Measurements from ENCODE around the gene FAM240A.

The FAM240A gene

DNA sequence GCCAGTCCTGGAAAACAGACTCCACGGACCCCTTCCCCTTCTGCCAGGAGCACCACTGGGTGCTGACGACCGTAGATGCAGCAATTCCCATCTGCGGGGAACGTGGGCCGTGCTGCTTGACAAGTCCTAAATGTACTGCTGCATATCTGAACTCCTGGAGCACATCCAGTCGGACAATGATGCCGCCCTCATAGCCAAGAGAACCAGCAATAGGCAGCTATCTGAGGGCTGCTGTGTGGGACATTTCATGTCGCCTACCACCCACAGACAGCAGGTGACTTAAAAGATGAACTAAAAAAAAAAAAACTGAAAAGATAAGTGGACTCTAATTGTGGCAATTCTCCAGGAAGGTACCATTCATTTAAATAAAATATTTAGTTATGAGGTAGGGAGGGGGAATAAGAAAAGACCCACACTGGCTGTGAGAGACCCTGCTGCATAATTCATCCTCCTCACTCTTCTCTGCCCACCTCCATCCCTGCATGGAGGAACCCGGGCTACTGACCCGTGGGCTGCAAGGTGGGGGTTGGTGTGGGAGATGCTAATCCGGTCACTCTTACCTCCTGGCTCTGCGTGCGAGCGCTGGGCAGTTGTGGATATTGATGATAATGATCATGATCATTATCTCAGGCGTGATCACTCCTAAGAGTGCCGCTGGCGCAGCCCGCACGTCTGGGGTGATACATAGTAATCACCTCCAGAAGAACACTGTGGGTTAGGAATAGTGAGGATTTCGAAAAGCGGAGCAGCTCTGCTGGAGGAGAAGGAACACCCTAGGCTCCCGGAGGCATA lies 52.8 kb downstream of the FAM240A start:
- H3K4me3 ChIP-seq (ENCODE audit: low read depth, low read length) = no peak overlapping the region
- TF ChIP-seq, protein P1, sequence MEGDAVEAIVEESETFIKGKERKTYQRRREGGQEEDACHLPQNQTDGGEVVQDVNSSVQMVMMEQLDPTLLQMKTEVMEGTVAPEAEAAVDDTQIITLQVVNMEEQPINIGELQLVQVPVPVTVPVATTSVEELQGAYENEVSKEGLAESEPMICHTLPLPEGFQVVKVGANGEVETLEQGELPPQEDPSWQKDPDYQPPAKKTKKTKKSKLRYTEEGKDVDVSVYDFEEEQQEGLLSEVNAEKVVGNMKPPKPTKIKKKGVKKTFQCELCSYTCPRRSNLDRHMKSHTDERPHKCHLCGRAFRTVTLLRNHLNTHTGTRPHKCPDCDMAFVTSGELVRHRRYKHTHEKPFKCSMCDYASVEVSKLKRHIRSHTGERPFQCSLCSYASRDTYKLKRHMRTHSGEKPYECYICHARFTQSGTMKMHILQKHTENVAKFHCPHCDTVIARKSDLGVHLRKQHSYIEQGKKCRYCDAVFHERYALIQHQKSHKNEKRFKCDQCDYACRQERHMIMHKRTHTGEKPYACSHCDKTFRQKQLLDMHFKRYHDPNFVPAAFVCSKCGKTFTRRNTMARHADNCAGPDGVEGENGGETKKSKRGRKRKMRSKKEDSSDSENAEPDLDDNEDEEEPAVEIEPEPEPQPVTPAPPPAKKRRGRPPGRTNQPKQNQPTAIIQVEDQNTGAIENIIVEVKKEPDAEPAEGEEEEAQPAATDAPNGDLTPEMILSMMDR (IDR thresholded peaks at IDR 0.05; ENCODE audit: low read depth, low read length) = no peak

DNA sequence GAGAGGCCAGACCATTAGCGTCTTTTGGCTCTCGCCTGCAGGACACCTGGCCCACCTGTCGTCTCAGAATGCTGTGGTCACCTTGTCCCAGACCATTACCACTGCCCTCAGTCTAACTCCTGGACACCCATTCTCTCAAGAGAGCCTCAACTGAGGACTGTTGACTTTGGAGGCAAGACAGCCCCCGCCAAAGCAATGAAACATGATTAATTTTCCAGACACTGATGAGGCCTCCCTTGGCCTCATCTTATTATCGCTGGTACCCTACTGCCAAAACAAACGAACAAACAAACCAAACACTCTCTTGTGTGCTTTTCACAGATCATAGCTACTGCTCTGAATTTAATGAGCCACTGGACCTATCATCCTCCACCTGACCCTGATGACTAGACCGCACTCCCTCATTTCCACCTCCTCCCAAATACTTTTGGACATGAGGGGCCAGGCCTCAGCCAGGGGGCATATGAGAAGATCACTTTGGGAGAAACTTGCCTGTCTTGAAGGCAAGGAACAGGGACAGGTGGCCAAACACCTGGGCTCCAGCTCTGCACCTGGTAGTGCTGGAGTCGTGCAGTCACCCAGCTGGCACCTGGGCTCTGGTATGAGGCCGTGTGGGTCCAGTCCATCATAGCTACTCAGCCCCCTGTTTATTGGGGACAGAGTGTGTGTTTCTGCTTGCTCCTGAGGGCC lies 53.6 kb downstream of the FAM240A start:
- H3K4me3 ChIP-seq (ENCODE audit: low read depth, low read length) = no peak overlapping the region
- TF ChIP-seq, protein P1 (IDR thresholded peaks at IDR 0.05; ENCODE audit: low read depth, low read length) = no peak

DNA sequence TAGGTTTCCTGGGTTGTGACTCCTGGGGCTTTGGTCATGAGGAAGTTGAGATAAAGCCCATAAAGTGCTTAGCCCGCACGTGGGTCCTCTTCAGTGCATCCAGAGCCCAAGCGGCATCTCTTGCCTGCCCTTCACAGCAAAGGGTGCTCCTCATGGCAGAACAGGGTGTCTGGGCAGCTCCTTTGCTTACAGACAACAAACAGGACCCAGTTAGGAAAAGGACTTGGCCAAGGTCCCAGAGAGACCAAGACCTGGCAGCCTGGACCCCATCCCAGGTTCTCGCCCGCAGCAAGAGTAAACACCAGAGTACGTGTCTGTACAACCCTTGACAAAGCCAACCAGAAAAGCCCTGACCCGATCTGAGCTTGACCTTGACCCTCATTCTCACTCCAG lies 54.1 kb downstream of the FAM240A start:
- TF ChIP-seq, protein P1 (IDR thresholded peaks at IDR 0.05; ENCODE audit: low read depth, low read length) = no peak

DNA sequence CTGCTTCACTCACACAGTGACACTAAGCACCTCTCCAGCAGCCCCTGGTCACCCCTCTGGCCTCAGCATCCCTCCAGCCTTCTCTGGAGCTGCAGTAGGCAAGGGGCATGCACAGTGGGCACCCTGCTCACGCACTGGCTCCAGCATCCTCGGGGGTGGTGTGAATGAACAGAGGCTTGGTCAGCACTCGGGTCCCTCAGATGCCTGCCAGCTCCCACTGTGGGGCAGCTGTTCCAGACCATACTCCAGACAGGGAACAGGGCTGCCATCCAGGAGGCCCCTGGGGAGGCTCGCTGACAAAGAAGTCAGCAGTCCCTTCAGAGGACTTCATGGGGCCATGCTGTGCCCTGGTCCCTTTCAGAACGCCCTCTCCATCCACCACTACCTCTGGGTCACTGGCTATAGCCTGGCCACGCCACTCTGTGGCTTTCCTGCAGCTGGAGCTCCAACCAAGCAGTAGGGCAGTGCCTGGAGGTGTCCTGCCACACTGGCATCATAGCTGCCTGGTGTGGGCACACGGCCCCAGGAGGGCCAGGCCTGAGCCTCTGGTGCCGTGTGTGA lies 54.8 kb downstream of the FAM240A start:
- TF ChIP-seq, protein P1 (IDR thresholded peaks at IDR 0.05; ENCODE audit: low read depth, low read length) = no peak
- H3K4me3 ChIP-seq (ENCODE audit: low read depth, low read length) = no peak overlapping the region

More for the DNA sequence above, 54.1 kb downstream of the FAM240A start:
- no peak overlapping the region for H3K4me3 ChIP-seq (ENCODE audit: low read depth, low read length)

DNA sequence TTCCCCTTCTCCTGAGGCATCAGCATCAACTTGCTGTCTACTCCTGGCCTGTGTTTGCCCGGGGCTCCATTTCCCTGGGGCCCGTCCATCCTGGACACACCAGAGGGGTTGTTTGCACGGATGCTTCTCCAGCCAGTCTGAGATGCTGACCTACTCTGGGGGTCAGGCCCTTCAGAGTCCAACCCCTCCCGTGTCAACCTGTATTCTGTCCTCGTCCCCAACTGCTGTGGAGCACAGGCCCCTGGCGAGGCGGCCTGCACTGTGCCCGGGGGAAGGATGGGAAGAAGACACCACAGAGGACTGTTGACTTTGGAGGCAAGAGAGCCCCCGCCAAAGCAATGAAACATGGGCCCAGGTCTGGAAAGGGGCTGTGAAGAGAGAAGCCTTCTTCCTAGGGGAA lies 55.3 kb downstream of the FAM240A start:
- TF ChIP-seq, protein P1 (IDR thresholded peaks at IDR 0.05; ENCODE audit: low read depth, low read length) = no peak

DNA sequence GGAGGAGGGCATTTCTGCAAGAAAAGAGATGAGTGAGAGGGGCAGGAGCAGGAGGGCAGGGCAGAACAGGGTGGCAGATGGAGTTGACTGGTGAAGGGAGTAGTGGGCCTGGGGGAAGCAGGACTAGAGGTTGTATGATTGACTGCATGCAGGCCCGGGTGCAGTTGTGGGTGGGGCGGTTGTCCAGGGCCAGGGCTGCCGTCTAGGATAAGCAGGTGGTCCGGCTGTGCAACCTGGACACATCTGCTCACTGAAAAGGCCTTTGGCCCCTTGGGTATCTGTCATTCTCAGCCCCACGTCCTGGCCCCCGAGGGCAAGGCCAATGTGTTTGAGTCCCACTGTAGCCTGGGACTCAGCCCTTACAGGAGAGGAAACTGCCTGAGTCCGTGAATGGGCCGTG lies 55.8 kb downstream of the FAM240A start:
- TF ChIP-seq, protein P1 (IDR thresholded peaks at IDR 0.05; ENCODE audit: low read depth, low read length) = no peak
- no peak overlapping the region for H3K4me3 ChIP-seq (ENCODE audit: low read depth, low read length)

More for the DNA sequence above, 55.3 kb downstream of the FAM240A start:
- no peak overlapping the region for H3K4me3 ChIP-seq (ENCODE audit: low read depth, low read length)

DNA sequence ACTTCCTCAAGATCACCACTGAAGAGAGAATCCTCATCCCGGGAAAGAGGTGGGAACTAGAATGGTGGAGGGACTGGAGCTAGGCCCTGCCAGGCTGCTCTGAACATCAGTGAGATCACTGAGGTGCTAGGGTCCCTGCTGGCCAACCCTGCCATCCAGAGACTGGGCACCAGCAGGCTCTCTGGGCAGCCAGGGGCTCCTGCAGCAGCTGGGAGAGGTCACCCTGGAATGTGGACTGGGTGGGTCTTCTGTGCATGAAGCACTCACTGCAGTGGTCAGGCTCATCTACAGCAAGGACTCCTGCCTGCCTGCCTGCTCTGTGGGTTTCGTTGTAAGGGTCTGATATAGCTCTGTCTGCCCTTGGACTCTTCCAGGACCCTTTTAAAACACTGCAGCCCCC lies 56.3 kb downstream of the FAM240A start:
- H3K4me3 ChIP-seq (ENCODE audit: low read depth, low read length) = no peak overlapping the region
- TF ChIP-seq, protein P1 (IDR thresholded peaks at IDR 0.05; ENCODE audit: low read depth, low read length) = no peak

All from WI38 (cell line).